GM12878 (cell line): ENCODE measurements around the gene SUGCT. TPM values are rescaled to one million over a fixed set of nuclear protein-coding genes. Genes with fewer than 3 reads are reported as not detected.

ENCODE experiments used
- ATAC-seq: fragments of 200-7000 bp; cut with Tn5 transposase; 3 replicates; pipeline ENCODE4 v1.9.1; 2020; ENCODE audit warnings: mild to moderate bottlenecking, moderate library complexity
- BruUV-seq: library from RNA; stranded (reverse); fragments of 400-500 nt; replicated peaks from 2 replicates; lab custom pipeline; 2021; lab: Mats Ljungman, UMichigan
- CTCF ChIA-PET: fragments of 300-600 bp; sonication (Branson Sonifier 250); formaldehyde crosslinking; extraction: SDS; loops from one replicate; lab custom pipeline; 2021; ENCODE audit warnings: inconsistent platforms; lab: Yijun Ruan, JAX
- POLR2A ChIA-PET: fragments of 350-600 bp; formaldehyde crosslinking; extraction: SDS; loops from one replicate; lab custom pipeline; 2021; ENCODE audit warnings: inconsistent platforms; lab: Charles Lee
- RAD21 ChIA-PET: fragments of 300-600 bp; sonication (Branson Sonifier 250); formaldehyde crosslinking; loops from one replicate; lab custom pipeline; 2023; ENCODE audit warnings: antibody characterized with exemption; ENCODE audit not compliant: unreplicated experiment; lab: Charles Lee
- SMC1A ChIA-PET: fragments of 300-600 bp; sonication (Branson Sonifier 250); formaldehyde crosslinking; loops from one replicate; lab custom pipeline; 2023; ENCODE audit not compliant: unreplicated experiment, uncharacterized antibody; lab: Charles Lee
- DNase-seq: peaks from one replicate; pipeline ENCODE4 v3.0.0-alpha.2; 2011; ENCODE audit warnings: low read depth, low spot score
- FAIRE-seq: peaks from 3 replicates; lab custom pipeline; 2011; peaks lifted over from hg19 to GRCh38; lab: Jason Lieb, UNC
- H2AFZ ChIP-seq: 2 replicates; pipeline ENCODE4 v1.6.0; 2011; ENCODE audit warnings: low read depth, low read length, control low read depth; ENCODE audit not compliant: control insufficient read depth
- H3K27ac ChIP-seq: 2 replicates; pipeline ENCODE4 v1.5.1; 2011; ENCODE audit warnings: control low read depth; ENCODE audit not compliant: control insufficient read depth, insufficient read depth
- H3K27me3 ChIP-seq, 2 experiments: replicated peaks in 1 of 2; 2 replicates each; pipeline versions ENCODE4 v1.6.0 to v1.6.1; 2011; ENCODE audit warnings: low read length in 1 of 2; ENCODE audit not compliant: control insufficient read depth in 2 of 2, insufficient read depth in 2 of 2
- H3K36me3 ChIP-seq, 2 experiments: 2 replicates each; pipeline ENCODE4 v1.5.1; 2011; ENCODE audit warnings: low read length in 1 of 2; ENCODE audit not compliant: control insufficient read depth in 2 of 2, insufficient read depth in 2 of 2
- H3K4me1 ChIP-seq: 2 replicates; pipeline ENCODE4 v1.6.1; 2011; ENCODE audit warnings: mild to moderate bottlenecking, low read length, moderate library complexity, mixed read lengths; ENCODE audit not compliant: control insufficient read depth, insufficient read depth
- H3K4me2 ChIP-seq: 2 replicates; pipeline ENCODE4 v1.6.0; 2011; ENCODE audit warnings: control low read depth; ENCODE audit not compliant: control insufficient read depth, insufficient read depth
- H3K4me3 ChIP-seq: fragments of 200-600 bp; sonication (generic); 2 replicates; pipeline ENCODE4 v1.5.1; 2016
- H3K79me2 ChIP-seq: 2 replicates; pipeline ENCODE4 v1.6.0; 2011; ENCODE audit warnings: low read length; ENCODE audit not compliant: control insufficient read depth, insufficient read depth
- H3K9ac ChIP-seq: 2 replicates; pipeline ENCODE4 v1.8.0; 2011; ENCODE audit warnings: low read length, control low read depth, mixed read lengths; ENCODE audit not compliant: control insufficient read depth, insufficient read depth
- H3K9me3 ChIP-seq: replicated peaks from 3 replicates; pipeline ENCODE4 v1.5.1; 2011; ENCODE audit warnings: mild to moderate bottlenecking, low read length; ENCODE audit not compliant: control insufficient read depth, insufficient read depth
- H4K20me1 ChIP-seq: 2 replicates; pipeline ENCODE4 v1.6.0; 2011; ENCODE audit not compliant: control insufficient read depth, insufficient read depth
- CBX5 ChIP-seq: sonication (generic); IDR thresholded peaks from 2 replicates; pipeline ENCODE4 v1.6.1; 2016; ENCODE audit warnings: low read depth, moderate library complexity, mild to moderate bottlenecking, inconsistent platforms
- CTCF ChIP-seq, 3 experiments: IDR thresholded peaks in 2 of 3; conservative IDR thresholded peaks in 1 of 3; 2 replicates each; pipeline ENCODE4 v1.5.1; 2011; ENCODE audit warnings: low read depth in 3 of 3, low read length in 3 of 3, mild to moderate bottlenecking in 3 of 3, control low read depth in 2 of 3, moderate library complexity in 2 of 3, inconsistent platforms in 1 of 3, mixed read lengths in 1 of 3; ENCODE audit not compliant: control insufficient read depth in 2 of 3, insufficient read depth in 1 of 3; ENCODE audit errors: extremely low read depth in 1 of 3
- E2F8 ChIP-seq: fragments of 450-650 bp; IDR thresholded peaks from 2 replicates; pipeline ENCODE4 v1.6.1; 2018; ENCODE audit warnings: mild to moderate bottlenecking, low read depth, moderate library complexity; ENCODE audit not compliant: partially characterized antibody
- FOS ChIP-seq: IDR thresholded peaks from 3 replicates; pipeline ENCODE4 v1.6.1; 2011; ENCODE audit warnings: borderline replicate concordance; ENCODE audit not compliant: insufficient read length; ENCODE audit errors: extremely low read depth
- HSF1 ChIP-seq: fragments of 150-350 bp; IDR thresholded peaks from 2 replicates; pipeline ENCODE4 v1.6.1; 2014; ENCODE audit warnings: mild to moderate bottlenecking, low read depth, low read length
- NFYA ChIP-seq: IDR thresholded peaks from 2 replicates; pipeline ENCODE4 v1.6.1; 2011; ENCODE audit warnings: low read depth, mild to moderate bottlenecking, low read length, improper control_type of control experiment, borderline replicate concordance
- RB1 ChIP-seq: fragments of 450-650 bp; formaldehyde crosslinking; IDR thresholded peaks from 2 replicates; pipeline ENCODE4 v1.6.1; 2017; ENCODE audit warnings: mild to moderate bottlenecking, borderline replicate concordance
- SIN3A ChIP-seq: IDR thresholded peaks from 2 replicates; pipeline ENCODE4 v1.6.1; 2012; ENCODE audit warnings: low read depth, low read length, improper control_type of control experiment
- WRNIP1 ChIP-seq: IDR thresholded peaks from 2 replicates; pipeline ENCODE4 v1.6.1; 2011; ENCODE audit warnings: low read depth, low read length, improper control_type of control experiment, borderline replicate concordance
- ZNF592 ChIP-seq: fragments of 450-650 bp; IDR thresholded peaks from 2 replicates; pipeline ENCODE4 v1.6.1; 2017; ENCODE audit warnings: mild to moderate bottlenecking, moderate library complexity
- WGBS: methylation state at CpG from one replicate; pipeline ENCODE4 v1.1.6; 2016; ENCODE audit warnings: low lambda C conversion rate; ENCODE audit not compliant: insufficient replicate concordance, insufficient coverage; ENCODE audit errors: missing lambda C conversion rate; 5-methylcytosine and 5-hydroxymethylcytosine counted together
- in situ Hi-C: fragments of 300-500 bp; cut with MboI; formaldehyde crosslinking; loops from 9 replicates; pipeline ENCODE4 v1.14.3; 2018; ENCODE audit warnings: mixed read lengths
- intact Hi-C: fragments of 100-400 bp; cut with micrococcal nuclease; formaldehyde crosslinking; loops from one replicate; pipeline ENCODE4 v1.14.2; 2022; ENCODE audit not compliant: unreplicated experiment
- polyA plus RNA-seq, 11 experiments: library from polyadenylated mRNA; depleted of rRNA in 4 of 11; unstranded in 6 of 11; stranded (reverse) in 5 of 11; fragments of >200 nt; fragmentation: Nextera tagmentation in 4 of 11; fragmentation: Illumina TruSeq in 1 of 11; extraction: Ambion mirVana in 4 of 11; extraction: Trizol in 1 of 11; gene quantifications; 1 replicate in 1 of 11; 2 replicates in 10 of 11; pipeline versions ENCODE4 v1.2.1 to v1.2.3, GENCODE V29; 2011 to 2016; ENCODE audit warnings: inconsistent platforms in 2 of 11, missing spikeins in 2 of 11, low read depth in 1 of 11
- total RNA-seq, 4 experiments: library from RNA; depleted of rRNA in 3 of 4; stranded (reverse); fragments of >200 nt in 3 of 4; fragmentation: Illumina TruSeq in 1 of 4; extraction: Trizol in 1 of 4; gene quantifications; 2 replicates each; pipeline versions ENCODE4 v1.2.1 to v1.2.3, GENCODE V29; 2013 to 2021

SUGCT gene
- total and polyA plus RNA-seq, 10 of the 15 experiments (the other 5 are each of a cell fraction or from before 2014, with no cell fraction given): 0.08 to 1.2 (median 0.67) TPM; not detected in 1

- H3K9ac ChIP-seq: no peak overlapping the region
- H4K20me1 ChIP-seq: no peaks in the 10 kb centered on the region
- in situ Hi-C loops: no loop called here
- no peaks in the 10 kb centered on the region for H3K4me1 ChIP-seq
- ATAC-seq (no peak), FAIRE-seq (no peak), DNase-seq (no peak)
- TF ChIP-seq HSF1 (no peak), E2F8 (no peak), SIN3A (no peak), CBX5 (no peak), NFYA (no peak), CTCF (IDR thresholded peaks at IDR 0.05 in 2 of 3, conservative IDR thresholded peaks at IDR 0.05 in 1 of 3; ENCODE audit: control insufficient read depth in 2 of 3, extremely low read depth in 1 of 3, insufficient read depth in 1 of 3, low read depth in 3 of 3, low read length in 3 of 3) (no peak), WRNIP1 (no peak), RB1 (no peak), ZNF592 (no peak), FOS (no peak)
- H2AFZ ChIP-seq: no peak overlapping the region
- H3K27ac ChIP-seq: no peak overlapping the region
- no peaks in the 10 kb centered on the region for H3K9me3 ChIP-seq
- H3K79me2 ChIP-seq: no peaks in the 10 kb centered on the region
- no peak overlapping the region for H3K4me2 ChIP-seq
- 17% methylated on average over 2 of the region's 2 CpGs for WGBS
- ChIA-PET POLR2A (no interaction called here), RAD21 (no interaction called here), SMC1A (interaction anchor here (0.9 to 1.1 kb wide), 3 partner anchors 9 to 26 kb away, joined by 3 read pairs; no protein-coding TSS in a partner anchor), CTCF (no interaction called here)
- no peaks in the 10 kb centered on the region for H3K27me3 ChIP-seq
- BruUV-seq: no TSS peak
- H3K36me3 ChIP-seq: no peaks in the 10 kb centered on the region
- H3K4me3 ChIP-seq: no peak overlapping the region
- intact Hi-C loops: no loop called here
Observed at GRCh38 chr7:40611095-40611871, 476.5 kb downstream of the SUGCT start.
